ENCODE measurements around the gene CUL1. TPM values are rescaled to one million over a fixed set of nuclear protein-coding genes. Genes with fewer than 3 reads are reported as not detected.

CUL1 gene
- total RNA-seq, 1 donor from 2014 or later = 40.5 TPM

- TF ChIP-seq, protein P1, sequence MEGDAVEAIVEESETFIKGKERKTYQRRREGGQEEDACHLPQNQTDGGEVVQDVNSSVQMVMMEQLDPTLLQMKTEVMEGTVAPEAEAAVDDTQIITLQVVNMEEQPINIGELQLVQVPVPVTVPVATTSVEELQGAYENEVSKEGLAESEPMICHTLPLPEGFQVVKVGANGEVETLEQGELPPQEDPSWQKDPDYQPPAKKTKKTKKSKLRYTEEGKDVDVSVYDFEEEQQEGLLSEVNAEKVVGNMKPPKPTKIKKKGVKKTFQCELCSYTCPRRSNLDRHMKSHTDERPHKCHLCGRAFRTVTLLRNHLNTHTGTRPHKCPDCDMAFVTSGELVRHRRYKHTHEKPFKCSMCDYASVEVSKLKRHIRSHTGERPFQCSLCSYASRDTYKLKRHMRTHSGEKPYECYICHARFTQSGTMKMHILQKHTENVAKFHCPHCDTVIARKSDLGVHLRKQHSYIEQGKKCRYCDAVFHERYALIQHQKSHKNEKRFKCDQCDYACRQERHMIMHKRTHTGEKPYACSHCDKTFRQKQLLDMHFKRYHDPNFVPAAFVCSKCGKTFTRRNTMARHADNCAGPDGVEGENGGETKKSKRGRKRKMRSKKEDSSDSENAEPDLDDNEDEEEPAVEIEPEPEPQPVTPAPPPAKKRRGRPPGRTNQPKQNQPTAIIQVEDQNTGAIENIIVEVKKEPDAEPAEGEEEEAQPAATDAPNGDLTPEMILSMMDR (IDR thresholded peaks at IDR 0.05; ENCODE audit: insufficient read depth, low read length, severe bottlenecking) = no peak
- FAIRE-seq = no peak
- Histone ChIP-seq H3K27me3 (ENCODE audit: control insufficient read depth, insufficient read depth, low read length) (no peaks in the 10 kb centered on the region), H3K4me3 (ENCODE audit: low read depth, low read length) (no peak overlapping the region), H3K36me3 (ENCODE audit: control insufficient read depth, insufficient read depth, low read length) (peaks cover 10% of the 10 kb centered on the region)
- DNase-seq (ENCODE audit: low read depth) = no peak
Measured at GRCh38 chr7:148735967-148736366, 37.3 kb downstream of the CUL1 start.

GRCh38 chr7:148738737-148739535 lies 40.2 kb downstream of the CUL1 start:
- TF ChIP-seq, protein P1 (IDR thresholded peaks at IDR 0.05; ENCODE audit: insufficient read depth, low read length, severe bottlenecking) = no peak
- no peak for DNase-seq (ENCODE audit: low read depth)
- no peak for FAIRE-seq
- Histone ChIP-seq H3K4me3 (ENCODE audit: low read depth, low read length) (no peak overlapping the region), H3K27me3 (ENCODE audit: control insufficient read depth, insufficient read depth, low read length) (no peaks in the 10 kb centered on the region), H3K36me3 (ENCODE audit: control insufficient read depth, insufficient read depth, low read length) (peaks cover 8% of the 10 kb centered on the region)

DNA sequence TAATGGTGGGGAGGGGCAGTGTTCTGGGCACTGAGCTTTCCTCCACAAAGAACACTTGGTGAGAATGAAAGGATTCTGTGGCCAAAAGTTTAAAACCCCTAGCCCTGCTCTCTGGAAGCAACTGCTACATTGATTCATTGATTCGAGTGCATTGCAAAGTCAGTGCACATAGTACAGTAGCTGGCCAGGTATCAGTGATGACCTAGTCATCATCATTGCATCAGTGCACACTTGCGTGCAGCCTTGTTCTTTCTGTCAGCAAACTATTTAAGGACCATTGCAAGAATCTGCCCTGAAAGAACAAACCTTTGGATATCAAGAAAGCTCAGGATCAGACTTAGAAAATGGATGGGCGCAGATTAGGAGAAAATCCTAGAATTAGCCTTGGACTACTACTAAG lies 47.4 kb downstream of the CUL1 start:
- Histone ChIP-seq H3K36me3 (ENCODE audit: control insufficient read depth, insufficient read depth, low read length) (no peaks in the 10 kb centered on the region), H3K4me3 (ENCODE audit: low read depth, low read length) (no peak overlapping the region), H3K27me3 (ENCODE audit: control insufficient read depth, insufficient read depth, low read length) (no peaks in the 10 kb centered on the region)
- DNase-seq (ENCODE audit: low read depth) (peak; percentile 10), FAIRE-seq (no peak)
- TF ChIP-seq, protein P1 (IDR thresholded peaks at IDR 0.05; ENCODE audit: insufficient read depth, low read length, severe bottlenecking) = no peak

- H3K4me3 ChIP-seq (ENCODE audit: low read depth, low read length) = no peak overlapping the region
- TF ChIP-seq, protein P1 (IDR thresholded peaks at IDR 0.05; ENCODE audit: insufficient read depth, low read length, severe bottlenecking) = peak; percentile 19
- no peaks in the 10 kb centered on the region for H3K27me3 ChIP-seq (ENCODE audit: control insufficient read depth, insufficient read depth, low read length)
- H3K36me3 ChIP-seq (ENCODE audit: control insufficient read depth, insufficient read depth, low read length) = no peaks in the 10 kb centered on the region
- no peak for FAIRE-seq
- DNase-seq (ENCODE audit: low read depth) = peak; percentile 30
Measured at GRCh38 chr7:148747274-148747673, 48.6 kb downstream of the CUL1 start.

GRCh38 chr7:148750442-148751355 lies 52.0 kb downstream of the CUL1 start:
- Histone ChIP-seq H3K27me3 (ENCODE audit: control insufficient read depth, insufficient read depth, low read length) (no peaks in the 10 kb centered on the region), H3K4me3 (ENCODE audit: low read depth, low read length) (no peak overlapping the region), H3K36me3 (ENCODE audit: control insufficient read depth, insufficient read depth, low read length) (peaks cover 2% of the 10 kb centered on the region)
- FAIRE-seq (no peak), DNase-seq (ENCODE audit: low read depth) (no peak)
- TF ChIP-seq, protein P1 (IDR thresholded peaks at IDR 0.05; ENCODE audit: insufficient read depth, low read length, severe bottlenecking) = no peak

All from bronchial epithelial cell (primary cell).